ENCODE results near the gene MFAP1.
"Not testable (repeated sequence)": the region's sequence is repeated elsewhere in the genome, so short reads cannot be mapped to it uniquely, and the experiment has no call there.

MFAP1 gene

DNA sequence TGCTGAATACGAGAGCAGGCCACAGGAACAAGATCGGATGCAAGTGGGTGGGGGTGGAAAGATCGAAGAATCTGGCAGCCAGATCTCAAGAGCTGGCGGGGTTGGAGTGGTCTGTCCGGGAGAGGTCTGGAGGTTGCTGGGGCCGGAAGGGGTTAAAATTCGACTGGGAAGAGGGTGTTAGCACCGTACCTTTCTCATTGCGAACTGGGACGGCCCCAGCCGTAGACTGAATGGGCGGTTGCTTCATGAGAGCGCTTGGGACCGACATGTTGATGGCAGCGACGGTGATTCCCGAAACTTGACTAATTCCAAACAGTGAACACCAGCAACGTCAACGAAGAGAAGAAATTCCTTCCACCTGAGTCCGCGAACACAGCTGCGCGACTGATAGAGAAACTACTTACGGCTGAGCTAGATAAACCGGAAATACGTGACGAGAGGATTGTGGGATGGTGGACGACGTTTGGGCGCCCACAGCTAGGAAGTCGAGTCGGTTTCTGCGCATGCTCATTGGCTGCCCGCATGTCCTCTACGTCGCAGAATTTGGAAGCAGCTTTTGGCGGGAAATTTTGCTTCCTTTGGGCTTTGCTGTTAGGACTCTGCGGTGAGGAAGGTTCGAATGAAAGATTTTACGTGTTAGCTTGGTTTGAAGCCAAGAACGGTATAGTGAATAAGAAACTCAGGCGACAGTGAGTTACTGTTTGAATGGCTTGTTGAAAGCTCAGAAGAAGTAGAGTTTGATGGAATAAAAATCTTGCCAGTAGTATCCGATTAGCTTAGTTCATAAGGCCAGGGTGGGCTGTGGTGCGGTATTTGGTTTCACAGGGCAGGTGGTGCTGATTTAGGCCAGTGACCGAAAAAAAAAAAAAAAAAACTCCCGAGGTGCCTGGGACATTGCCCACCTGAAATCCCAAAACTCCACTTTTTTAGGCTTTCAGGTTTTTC lies at the start of gene MFAP1:
MFAP1 (minus strand) TSS at position 389 of the 945 bp plus-strand sequence; CDS start at position 268, 121 bp downstream.
- peak; percentile 93 for DNase-seq (ENCODE audit: low spot score)

GRCh38 chr15:43873651-43874050 lies 49.2 kb upstream of the MFAP1 start:
- DNase-seq (ENCODE audit: low spot score) = no peak

DNA sequence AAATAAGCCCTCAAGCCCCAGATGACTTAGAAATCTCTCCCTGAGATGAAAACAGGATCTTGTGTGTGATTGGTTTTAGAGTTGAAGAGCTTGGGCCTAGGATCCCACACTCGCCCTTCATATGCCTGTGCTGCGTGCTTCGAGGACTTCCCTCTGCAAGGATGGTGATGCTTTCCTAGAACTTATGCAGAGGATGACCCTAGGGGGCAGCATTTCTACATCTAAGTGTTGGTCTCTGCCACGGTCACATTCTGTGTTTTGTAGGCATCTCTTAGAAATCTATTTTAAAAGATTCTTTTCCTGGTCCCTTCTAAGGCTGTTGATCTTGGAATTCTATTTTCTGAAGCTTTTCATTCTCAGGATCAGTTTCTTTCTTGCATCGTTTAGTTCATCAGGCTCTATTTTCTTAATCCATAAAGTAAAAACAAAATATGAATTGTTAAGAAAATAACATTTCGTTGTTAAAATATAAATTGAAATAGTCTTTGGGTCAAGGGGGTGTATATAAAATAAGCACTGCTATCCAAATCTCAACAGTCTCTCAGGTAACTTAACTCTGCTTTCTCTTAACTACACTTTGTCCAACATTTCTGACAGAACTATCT lies 48.0 kb upstream of the MFAP1 start:
- peak; percentile 60 for DNase-seq (ENCODE audit: low spot score)

DNA sequence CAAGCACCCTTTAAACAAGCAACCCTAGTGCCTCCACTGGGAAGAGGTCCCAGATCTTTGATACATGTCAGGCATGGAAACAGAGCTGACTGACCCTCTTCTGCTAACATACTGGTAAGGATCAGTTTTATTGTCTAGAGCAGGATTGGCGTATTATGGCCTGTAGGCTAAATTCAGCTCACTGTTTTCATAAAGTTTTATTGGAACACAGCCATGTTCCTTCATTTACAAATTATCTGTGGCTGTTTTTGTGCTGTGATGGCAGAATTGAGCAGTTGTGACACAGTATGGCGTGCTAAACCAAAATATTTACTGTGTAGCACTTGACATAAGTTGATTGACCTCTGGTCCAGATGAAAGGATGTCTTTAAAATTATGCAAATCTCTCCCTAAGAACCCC lies 47.3 kb upstream of the MFAP1 start:
- DNase-seq (ENCODE audit: low spot score) = no peak

DNA sequence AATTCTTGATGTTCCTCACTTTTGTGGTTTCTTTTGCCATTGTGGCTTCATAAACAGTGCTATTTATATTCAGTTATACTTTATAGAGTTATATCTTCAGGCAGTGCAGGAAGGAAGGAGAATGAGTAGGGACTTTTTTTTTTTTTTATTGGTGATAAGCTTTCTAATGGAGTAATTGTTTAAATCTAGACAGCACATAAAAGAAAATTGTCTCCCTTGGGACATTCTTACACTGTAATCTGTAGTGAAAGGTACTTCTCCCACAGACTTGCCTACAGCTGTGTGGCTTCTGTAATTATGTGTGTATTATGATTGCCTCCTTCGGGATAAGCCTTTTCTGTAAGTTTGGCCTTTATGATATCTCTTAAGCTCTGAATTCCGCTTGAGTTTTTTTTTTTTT lies 43.9 kb upstream of the MFAP1 start:
- DNase-seq (ENCODE audit: low spot score) = no peak

DNA sequence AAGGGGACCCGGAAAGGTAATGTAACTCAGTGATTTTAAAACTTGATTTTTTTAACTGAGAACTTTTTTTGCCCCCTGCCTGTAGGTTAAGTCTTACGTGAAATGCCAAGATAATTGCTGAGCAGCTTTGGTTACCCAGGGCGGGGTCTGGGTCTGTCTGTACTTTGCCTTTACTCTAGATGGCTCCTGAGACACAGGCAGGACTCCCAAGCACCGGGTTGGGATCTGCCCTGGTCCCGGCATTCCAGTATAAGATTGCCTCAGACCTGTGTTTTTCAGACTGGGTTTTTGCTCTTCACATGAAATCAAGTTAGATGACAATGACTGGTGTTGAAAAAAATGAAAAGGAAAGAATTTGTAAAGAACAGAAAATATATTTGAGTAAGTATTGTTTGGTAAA lies 42.6 kb upstream of the MFAP1 start:
- DNase-seq (ENCODE audit: low spot score) = no peak

- DNase-seq (ENCODE audit: low spot score) = not testable (repeated sequence)
Observed at GRCh38 chr15:43866636-43867035, 42.1 kb upstream of the MFAP1 start.

GRCh38 chr15:43859546-43859945 lies 35.1 kb upstream of the MFAP1 start:
- no peak for DNase-seq (ENCODE audit: low spot score)

DNA sequence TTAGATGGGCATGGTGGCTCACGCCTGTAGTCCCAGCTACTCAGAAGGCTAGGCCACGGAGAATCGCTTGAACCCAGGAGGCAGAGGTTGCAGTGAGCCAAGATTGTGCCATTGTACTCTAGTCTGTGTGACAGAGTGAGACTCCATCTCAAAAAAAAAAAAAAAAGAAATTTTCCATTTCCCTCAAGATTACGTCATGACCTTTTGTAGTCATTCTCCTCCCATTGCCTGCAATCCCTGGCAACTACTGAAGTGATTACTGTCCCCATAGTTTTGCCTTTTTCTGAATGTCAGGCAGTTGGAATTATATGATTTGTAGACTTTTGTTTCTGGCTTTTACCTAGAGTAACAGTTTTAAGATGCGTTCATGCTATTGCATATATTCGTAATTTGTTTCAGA lies 30.3 kb upstream of the MFAP1 start:
- no peak for DNase-seq (ENCODE audit: low spot score)

DNA sequence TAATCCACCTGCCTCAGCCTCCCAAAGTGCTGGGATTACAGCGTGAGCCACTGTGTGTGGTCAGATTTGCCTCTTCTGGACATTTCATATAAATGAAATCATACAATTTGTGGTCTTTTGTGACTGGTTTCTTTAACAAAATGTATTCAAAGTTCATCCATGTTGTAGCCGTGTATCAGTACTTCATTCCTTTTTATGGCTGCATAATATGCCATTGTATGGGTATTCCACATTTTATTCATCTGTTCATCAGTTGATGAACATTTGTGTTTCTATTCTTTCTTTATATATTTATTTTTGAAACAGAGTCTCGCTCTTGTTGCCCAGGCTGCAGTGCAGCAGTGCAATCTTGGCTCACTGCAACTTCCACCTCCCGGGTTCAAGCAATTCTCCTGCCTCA lies 28.1 kb upstream of the MFAP1 start:
- DNase-seq (ENCODE audit: low spot score) = no peak

DNA sequence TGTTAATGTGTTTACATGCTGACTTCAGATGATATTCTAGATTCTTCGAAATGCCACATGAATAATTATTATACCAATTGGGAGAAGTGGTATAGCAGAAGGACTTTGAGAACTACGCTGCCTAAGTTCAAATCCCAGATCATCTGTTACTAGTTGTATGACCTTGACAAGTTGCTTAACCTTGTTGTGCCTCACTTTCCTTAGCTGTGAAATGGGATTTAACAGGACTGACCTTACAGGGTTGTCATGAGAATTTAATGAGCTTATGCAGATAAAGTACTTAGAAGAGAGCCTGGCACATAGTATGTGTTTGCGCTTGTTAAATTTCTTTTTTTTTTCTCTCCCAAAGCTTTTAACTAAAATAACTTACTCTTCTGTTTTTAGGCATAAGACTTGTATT lies 26.8 kb upstream of the MFAP1 start:
- DNase-seq (ENCODE audit: low spot score) = no peak

- DNase-seq (ENCODE audit: low spot score) = no peak
Observed at GRCh38 chr15:43845421-43845820, 20.9 kb upstream of the MFAP1 start.

- not testable (repeated sequence) for DNase-seq (ENCODE audit: low spot score)
Observed at GRCh38 chr15:43832485-43832884, 8.0 kb upstream of the MFAP1 start.

- DNase-seq (ENCODE audit: low spot score) = not testable (repeated sequence)
Observed at GRCh38 chr15:43831519-43832052, 7.1 kb upstream of the MFAP1 start.

DNA sequence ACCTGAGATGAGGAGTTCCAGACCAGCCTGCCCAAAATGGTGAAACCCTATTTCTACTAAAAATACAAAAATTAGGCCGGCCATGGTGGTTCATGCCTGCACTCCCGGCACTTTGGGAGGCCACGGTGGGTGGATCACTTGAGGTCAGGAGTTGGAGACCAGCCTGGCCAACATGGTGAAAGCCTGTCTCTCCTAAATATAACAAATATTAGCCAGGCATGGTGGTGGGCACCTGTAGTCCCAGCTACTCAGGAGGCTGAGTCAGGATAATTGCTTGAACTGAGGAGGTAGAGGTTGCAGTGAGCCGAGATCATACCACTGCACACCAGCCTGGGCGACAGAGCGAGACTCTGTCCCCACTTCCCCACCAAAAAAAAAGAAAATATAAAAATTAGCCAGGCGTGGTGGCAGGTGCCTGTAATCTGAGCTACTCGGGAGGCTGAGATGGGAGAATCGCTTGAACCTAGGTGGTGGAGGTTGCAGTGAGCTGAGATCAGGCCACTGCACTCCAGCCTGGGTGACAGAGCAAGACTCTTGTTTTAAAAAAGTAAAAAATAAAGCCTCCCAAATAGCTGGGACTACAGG lies 6.3 kb upstream of the MFAP1 start:
- DNase-seq (ENCODE audit: low spot score) = not testable (repeated sequence)

- DNase-seq (ENCODE audit: low spot score) = not testable (repeated sequence)
Observed at GRCh38 chr15:43829951-43830540, 5.6 kb upstream of the MFAP1 start.

DNA sequence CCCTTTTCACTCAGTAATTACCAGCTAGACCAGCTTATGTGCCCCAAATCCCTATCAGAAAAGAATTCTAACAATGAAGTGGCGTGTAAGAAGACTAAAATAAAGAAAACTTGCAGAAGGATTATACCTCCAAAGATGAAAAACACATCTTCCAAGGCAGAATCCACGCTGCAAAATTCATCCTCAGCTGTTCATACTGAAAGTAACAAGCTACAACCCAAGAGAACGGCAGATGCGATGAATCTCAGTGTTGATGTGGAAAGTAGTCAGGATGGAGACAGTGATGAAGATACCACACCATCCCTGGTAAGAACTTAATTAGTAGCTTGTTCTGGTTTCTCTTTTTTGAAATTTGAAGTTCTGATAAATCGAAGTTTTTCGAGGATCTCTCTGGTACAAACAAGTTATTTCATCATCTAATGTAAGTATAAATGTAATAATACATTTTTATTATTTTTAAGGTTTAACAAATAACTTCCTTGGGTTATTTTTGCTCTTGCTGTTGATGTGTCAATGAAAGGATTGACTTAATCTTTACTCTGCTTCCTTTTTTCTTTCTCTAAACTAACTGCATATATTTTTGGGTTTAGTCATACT lies 3.7 kb upstream of the MFAP1 start:
- DNase-seq (ENCODE audit: low spot score) = peak; percentile 4

GRCh38 chr15:43826508-43827341 lies 2.2 kb upstream of the MFAP1 start, which contains the start of gene WDR76:
Gene WDR76 (plus strand): TSS chr15:43827002. CDS start chr15:43827033, 31 bp downstream.
- peak; percentile 63 for DNase-seq (ENCODE audit: low spot score)

DNA sequence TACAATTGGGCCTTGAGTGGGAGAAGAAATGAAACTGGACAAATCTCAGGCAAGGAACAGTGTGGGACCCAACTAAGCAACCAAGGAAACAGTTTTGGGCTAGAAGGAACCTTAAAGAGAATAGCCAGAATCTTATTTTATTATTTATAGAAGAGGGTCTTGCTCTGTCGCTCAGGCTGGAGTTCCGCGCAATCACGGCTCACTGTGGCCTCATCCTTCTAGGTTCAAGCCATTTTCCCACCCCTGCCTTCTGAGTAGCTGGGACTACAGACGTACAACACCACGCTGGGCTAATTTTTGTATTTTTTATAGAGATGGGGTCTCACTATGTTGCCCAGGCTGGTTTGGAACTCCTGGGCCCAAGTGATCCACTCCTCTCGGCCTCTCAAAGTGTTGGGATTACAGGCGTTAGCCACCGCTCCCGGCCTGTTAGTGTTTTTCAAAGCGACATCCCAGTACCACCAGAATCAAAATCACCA lies 1.6 kb upstream of the MFAP1 start:
- DNase-seq (ENCODE audit: low spot score) = no peak

DNA sequence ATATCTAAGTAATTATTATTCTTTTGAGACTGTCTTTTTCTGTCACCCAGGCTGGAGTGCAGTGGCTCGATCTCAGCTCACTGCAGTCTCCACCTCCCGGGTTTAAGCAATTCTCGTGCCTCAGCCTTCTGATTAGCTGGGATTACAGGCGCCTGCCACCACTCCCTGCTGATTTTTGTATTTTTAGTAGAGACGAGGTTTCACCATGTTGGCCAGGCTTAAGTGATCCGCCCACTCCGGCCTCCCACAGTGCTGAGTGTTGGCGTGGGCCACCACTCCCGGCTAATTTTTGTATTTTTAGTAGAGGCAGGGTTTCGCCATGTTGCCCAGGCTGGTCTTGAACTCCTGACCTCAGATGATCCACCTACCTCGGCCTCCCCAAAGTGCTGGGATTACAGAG lies 815 bp upstream of the MFAP1 start:
- DNase-seq (ENCODE audit: low spot score) = not testable (repeated sequence)

DNA sequence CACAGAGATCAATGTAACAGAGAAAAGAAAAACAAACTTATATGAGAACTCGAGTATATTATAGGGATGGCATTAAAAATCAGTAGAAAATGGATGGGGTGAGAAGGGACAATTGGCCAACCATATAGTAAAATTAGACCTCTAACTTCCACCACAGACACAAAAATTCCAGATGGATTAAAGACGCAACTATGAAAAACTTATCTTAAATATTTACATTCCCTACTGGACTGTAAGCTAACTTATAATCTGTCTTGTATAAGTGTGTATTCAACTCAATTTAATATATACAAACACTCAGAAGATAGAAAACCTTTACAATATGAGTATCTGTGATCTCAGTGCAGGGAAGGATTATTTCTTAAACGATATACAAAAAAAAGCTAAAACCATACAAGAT lies 3.0 kb downstream of the MFAP1 start:
- no peak for DNase-seq (ENCODE audit: low spot score)

Data from kidney capillary endothelial cell (primary cell).